Endothelial cell of umbilical vein (primary cell): ENCODE measurements around the gene WNT16. TPM values are rescaled to one million over a fixed set of nuclear protein-coding genes. Genes with fewer than 3 reads are reported as not detected.

ENCODE experiments used
- BruUV-seq: library from RNA; stranded (reverse); fragments of 400-500 nt; replicated peaks from 2 replicates; lab custom pipeline; 2021; lab: Mats Ljungman, UMichigan
- CTCF ChIA-PET: fragments of 300-600, 350-600 bp; sonication (Branson Sonifier 250); formaldehyde crosslinking; loops from one replicate; lab custom pipeline; 2021; ENCODE audit warnings: antibody characterized with exemption, inconsistent platforms; lab: Charles Lee
- POLR2A ChIA-PET: fragments of 300-600, 350-600 bp; sonication (Branson Sonifier 250); formaldehyde crosslinking; loops from one replicate; lab custom pipeline; 2021; ENCODE audit warnings: antibody characterized with exemption, inconsistent platforms; lab: Charles Lee
- DNase-seq: peaks from one replicate; pipeline ENCODE4 v3.0.0-alpha.2; 2011; ENCODE audit warnings: low read depth, low spot score
- FAIRE-seq: peaks from 2 replicates; lab custom pipeline; 2011; peaks lifted over from hg19 to GRCh38; lab: Jason Lieb, UNC
- H2AFZ ChIP-seq: 2 replicates; pipeline ENCODE4 v1.6.0; 2012; ENCODE audit warnings: low read depth, low read length, control low read depth, inconsistent platforms
- H3K27ac ChIP-seq: 2 replicates; pipeline ENCODE4 v1.5.1; 2011; ENCODE audit warnings: low read depth, mild to moderate bottlenecking, control low read depth, low read length, moderate library complexity; ENCODE audit not compliant: insufficient read depth
- H3K27me3 ChIP-seq, 2 experiments: 2 replicates each; pipeline versions ENCODE4 v1.6.0 to v1.6.1; 2011; ENCODE audit warnings: low read length in 2 of 2, mixed read lengths in 1 of 2; ENCODE audit not compliant: control insufficient read depth in 2 of 2, insufficient read depth in 2 of 2
- H3K36me3 ChIP-seq, 2 experiments: 2 replicates in 1 of 2; 3 replicates in 1 of 2; pipeline ENCODE4 v1.5.1; 2011; ENCODE audit warnings: low read length in 2 of 2, mild to moderate bottlenecking in 1 of 2, moderate library complexity in 1 of 2; ENCODE audit not compliant: control insufficient read depth in 2 of 2, insufficient read depth in 2 of 2; ENCODE audit errors: extremely low read depth in 1 of 2
- H3K4me1 ChIP-seq: 3 replicates; pipeline ENCODE4 v1.5.1; 2011; ENCODE audit warnings: mild to moderate bottlenecking, low read length; ENCODE audit not compliant: control insufficient read depth, insufficient read depth; ENCODE audit errors: extremely low read depth
- H3K4me2 ChIP-seq: 2 replicates; pipeline ENCODE4 v1.6.1; 2011; ENCODE audit warnings: low read length, control low read depth, mixed read lengths; ENCODE audit not compliant: insufficient read depth
- H3K4me3 ChIP-seq, 3 experiments: fragments of 200-600 bp in 1 of 3; sonication (generic), shearing (Covaris generic) in 1 of 3; replicated peaks in 1 of 3; 2 replicates each; pipeline ENCODE4 v1.5.1; 2011 to 2016; ENCODE audit warnings: control low read depth in 3 of 3, low read length in 3 of 3, mild to moderate bottlenecking in 2 of 3, inconsistent platforms in 1 of 3, low read depth in 1 of 3, moderate library complexity in 1 of 3; ENCODE audit not compliant: insufficient read depth in 1 of 3
- H3K79me2 ChIP-seq: 2 replicates; pipeline ENCODE4 v1.6.0; 2012; ENCODE audit warnings: low read length, inconsistent platforms; ENCODE audit not compliant: control insufficient read depth, insufficient read depth
- H3K9ac ChIP-seq: replicated peaks from 2 replicates; pipeline ENCODE3; 2011; ENCODE audit warnings: low read length, control low read depth; ENCODE audit not compliant: insufficient read depth; ENCODE audit errors: extremely low read depth
- H3K9me1 ChIP-seq: replicated peaks from 3 replicates; pipeline ENCODE4 v1.6.0; 2011; ENCODE audit warnings: mild to moderate bottlenecking, low read length; ENCODE audit not compliant: control insufficient read depth, insufficient read depth; ENCODE audit errors: extremely low read depth
- H3K9me3 ChIP-seq: replicated peaks from 2 replicates; pipeline ENCODE4 v1.5.1; 2012; ENCODE audit warnings: low read length, inconsistent platforms; ENCODE audit not compliant: control insufficient read depth, insufficient read depth
- H4K20me1 ChIP-seq: replicated peaks from 2 replicates; pipeline ENCODE3; 2011; ENCODE audit warnings: mild to moderate bottlenecking, low read length; ENCODE audit not compliant: control insufficient read depth, insufficient read depth; ENCODE audit errors: extremely low read depth
- EZH2 ChIP-seq: IDR thresholded peaks from 2 replicates; pipeline ENCODE4 v1.6.1; 2012; ENCODE audit warnings: borderline replicate concordance, low read depth, mild to moderate bottlenecking, moderate library complexity, low read length, inconsistent platforms; ENCODE audit not compliant: severe bottlenecking
- FOS ChIP-seq: IDR thresholded peaks from 2 replicates; pipeline ENCODE4 v1.6.1; 2011; ENCODE audit warnings: mild to moderate bottlenecking, low read length, moderate library complexity, borderline replicate concordance; ENCODE audit not compliant: insufficient read depth
- GATA2 ChIP-seq: IDR thresholded peaks from 2 replicates; pipeline ENCODE4 v1.7.0; 2011; ENCODE audit warnings: low read depth, mild to moderate bottlenecking, moderate library complexity, mixed read lengths, low read length; ENCODE audit not compliant: insufficient read length, insufficient read depth
- JUN ChIP-seq: IDR thresholded peaks from 2 replicates; pipeline ENCODE4 v1.6.1; 2011; ENCODE audit warnings: borderline replicate concordance, low read depth; ENCODE audit not compliant: insufficient read length, insufficient read depth
- MYC ChIP-seq: IDR thresholded peaks from one replicate; pipeline ENCODE4 v1.6.1; 2011; ENCODE audit warnings: mild to moderate bottlenecking, low read depth, low read length
- POLR2A ChIP-seq: IDR thresholded peaks from 2 replicates; pipeline ENCODE4 v1.6.1; 2012; ENCODE audit warnings: low read depth, mild to moderate bottlenecking, control low read depth, low read length
- POLR2AphosphoS5 ChIP-seq: IDR thresholded peaks from 2 replicates; pipeline ENCODE4 v1.6.1; 2012; ENCODE audit warnings: low read depth, mild to moderate bottlenecking, control low read depth, low read length, moderate library complexity; ENCODE audit not compliant: insufficient read depth
- dilution Hi-C: fragments of 300-500 bp; cut with MboI; formaldehyde crosslinking; loops from one replicate; pipeline ENCODE4 v1.15.0; 2019; ENCODE audit warnings: low sequenced_read_pairs; ENCODE audit not compliant: extremely low pct_ligation_motif_present
- intact Hi-C: fragments of 100-400 bp; cut with micrococcal nuclease; formaldehyde crosslinking; loops from one replicate; pipeline ENCODE4 v1.10.0; 2022
- polyA plus RNA-seq, 4 experiments: library from polyadenylated mRNA; depleted of rRNA in 3 of 4; stranded (reverse) in 3 of 4; unstranded in 1 of 4; fragments of >200 nt; gene quantifications; 2 replicates each; pipeline versions ENCODE4 v1.2.1 to v1.2.3, GENCODE V29; 2011 to 2012; ENCODE audit warnings: missing spikeins in 1 of 4
- total RNA-seq: library from RNA; stranded (reverse); gene quantifications from 2 replicates; pipeline ENCODE4 v1.2.3, GENCODE V29; 2021
- TF ChIP-seq, protein P1 (sequence below), 2 donors: IDR thresholded peaks; 1 replicate in 1 of 2; 2 replicates in 1 of 2; pipeline ENCODE4 v1.5.1; 2011; ENCODE audit warnings: low read length in 2 of 2, mild to moderate bottlenecking in 2 of 2, moderate library complexity in 2 of 2, control low read depth in 1 of 2, inconsistent platforms in 1 of 2, low read depth in 1 of 2; ENCODE audit not compliant: insufficient read depth in 1 of 2; ENCODE audit errors: extremely low read depth in 1 of 2
- TF ChIP-seq, protein P2 (sequence below): IDR thresholded peaks from 2 replicates; pipeline ENCODE4 v1.6.1; 2011; ENCODE audit not compliant: insufficient read depth, insufficient read length

The WNT16 gene
- total and polyA plus RNA-seq, 2 donors (not counting 3 experiments of a cell fraction or from before 2014, with no cell fraction given): not detected

- Histone ChIP-seq H3K9ac (no peak overlapping the region), H3K36me3 (peaks cover 0 to 6% of the 10 kb centered on the region in 2 experiments), H3K9me3 (no peaks in the 10 kb centered on the region), H3K9me1 (no peaks in the 10 kb centered on the region), H3K79me2 (peaks cover 20% of the 10 kb centered on the region), H3K27ac (no peak overlapping the region), H3K4me2 (no peak overlapping the region), H4K20me1 (no peaks in the 10 kb centered on the region), H3K27me3 (no peaks in the 10 kb centered on the region), H2AFZ (no peak overlapping the region), H3K4me1 (peaks cover under 1% of the 10 kb centered on the region), H3K4me3 (no peak overlapping the region)
- no peak for FAIRE-seq
- CTCF ChIA-PET: interaction anchor here (0.5 to 9.3 kb wide), 49 partner anchors 9 to 627 kb away, joined by 3 to 293 read pairs (median 4); partner anchors contain the start of genes CPED1, FAM3C and PTPRZ1
- BruUV-seq: no TSS peak
- peak; percentile 58 for DNase-seq
- TF ChIP-seq, protein P1, sequence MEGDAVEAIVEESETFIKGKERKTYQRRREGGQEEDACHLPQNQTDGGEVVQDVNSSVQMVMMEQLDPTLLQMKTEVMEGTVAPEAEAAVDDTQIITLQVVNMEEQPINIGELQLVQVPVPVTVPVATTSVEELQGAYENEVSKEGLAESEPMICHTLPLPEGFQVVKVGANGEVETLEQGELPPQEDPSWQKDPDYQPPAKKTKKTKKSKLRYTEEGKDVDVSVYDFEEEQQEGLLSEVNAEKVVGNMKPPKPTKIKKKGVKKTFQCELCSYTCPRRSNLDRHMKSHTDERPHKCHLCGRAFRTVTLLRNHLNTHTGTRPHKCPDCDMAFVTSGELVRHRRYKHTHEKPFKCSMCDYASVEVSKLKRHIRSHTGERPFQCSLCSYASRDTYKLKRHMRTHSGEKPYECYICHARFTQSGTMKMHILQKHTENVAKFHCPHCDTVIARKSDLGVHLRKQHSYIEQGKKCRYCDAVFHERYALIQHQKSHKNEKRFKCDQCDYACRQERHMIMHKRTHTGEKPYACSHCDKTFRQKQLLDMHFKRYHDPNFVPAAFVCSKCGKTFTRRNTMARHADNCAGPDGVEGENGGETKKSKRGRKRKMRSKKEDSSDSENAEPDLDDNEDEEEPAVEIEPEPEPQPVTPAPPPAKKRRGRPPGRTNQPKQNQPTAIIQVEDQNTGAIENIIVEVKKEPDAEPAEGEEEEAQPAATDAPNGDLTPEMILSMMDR (IDR thresholded peaks at IDR 0.05; ENCODE audit: extremely low read depth in 1 of 2, insufficient read depth in 1 of 2, low read depth in 1 of 2, low read length in 2 of 2): peak; percentile 35 to 40
- TF ChIP-seq JUN: no peak
- dilution Hi-C loops: no loop called here
- intact Hi-C loops: loop anchor here (1.0 to 5.0 kb wide), 4 partner anchors 29 to 627 kb away; partner anchors contain the start of gene FAM3C
- POLR2A ChIA-PET: interaction anchor here (1.5 to 4.3 kb wide), 2 partner anchors 29 to 180 kb away, joined by 4 to 19 read pairs; partner anchors contain the start of gene FAM3C
Observed at GRCh38 chr7:121366852-121367431, 38.1 kb downstream of the WNT16 start.

- Histone ChIP-seq H3K27me3 (no peaks in the 10 kb centered on the region), H3K9ac (no peak overlapping the region), H3K9me1 (no peaks in the 10 kb centered on the region), H3K27ac (no peak overlapping the region), H3K36me3 (peaks cover 0 to 6% of the 10 kb centered on the region in 2 experiments), H2AFZ (no peak overlapping the region), H3K4me3 (no peak overlapping the region), H3K9me3 (no peaks in the 10 kb centered on the region), H3K4me1 (peaks cover 16% of the 10 kb centered on the region), H4K20me1 (no peaks in the 10 kb centered on the region), H3K4me2 (no peak overlapping the region), H3K79me2 (peaks cover 18% of the 10 kb centered on the region)
- DNase-seq: peak; percentile 14
- BruUV-seq: no TSS peak
- TF ChIP-seq FOS (no peak), POLR2A (no peak), JUN (no peak), GATA2 (no peak), POLR2AphosphoS5 (no peak), EZH2 (no peak), MYC (no peak)
- TF ChIP-seq, protein P1 (IDR thresholded peaks at IDR 0.05; ENCODE audit: extremely low read depth in 1 of 2, insufficient read depth in 1 of 2, low read depth in 1 of 2, low read length in 2 of 2): no peak
- TF ChIP-seq, protein P2, sequence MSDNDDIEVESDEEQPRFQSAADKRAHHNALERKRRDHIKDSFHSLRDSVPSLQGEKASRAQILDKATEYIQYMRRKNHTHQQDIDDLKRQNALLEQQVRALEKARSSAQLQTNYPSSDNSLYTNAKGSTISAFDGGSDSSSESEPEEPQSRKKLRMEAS: no peak
- intact Hi-C loops (loop anchor here (5.0 kb wide), 1 partner anchor 242 kb away; no protein-coding TSS in a partner anchor), dilution Hi-C loops (no loop called here)
- ChIA-PET CTCF (interaction anchor here (1.0 to 9.3 kb wide), 7 partner anchors 17 to 625 kb away, joined by 3 to 293 read pairs (median 7); partner anchors contain the start of gene FAM3C), POLR2A (interaction anchor here (4.3 kb wide), 1 partner anchor 27 kb away, joined by 19 read pairs; the partner anchor contains the start of gene FAM3C)
- no peak for FAIRE-seq
Observed at GRCh38 chr7:121369462-121369861, 40.7 kb downstream of the WNT16 start.
